Dermis microvascular lymphatic vessel endothelial cell (primary cell): ENCODE measurements around the gene RTL10. TPM values are rescaled to one million over a fixed set of nuclear protein-coding genes. Genes with fewer than 3 reads are reported as not detected.

Experiments
- DNase-seq, 2 donors: peaks; one replicate each; pipeline versions ENCODE4 v3.0.0 to v3.0.0-alpha.2; 2010; ENCODE audit warnings: low read depth in 2 of 2
- total RNA-seq: library from RNA; depleted of rRNA; stranded (reverse); fragments of >200 nt; gene quantifications from 2 replicates; pipeline ENCODE4 v1.2.1, GENCODE V29; 2014

Gene RTL10
- total RNA-seq, 1 donor from 2014 or later = 16.0 TPM

GRCh38 chr22:19876314-19876940 is 21.8 kb upstream of the RTL10 start:
- peak in 1 of 2 donors; percentile 57 for DNase-seq

- peak; percentile 63 to 71 for DNase-seq
These were observed 21.0 kb upstream of the RTL10 start for GRCh38 chr22:19875531-19876313.

GRCh38 chr22:19875061-19875530 is 20.4 kb upstream of the RTL10 start:
- no peak for DNase-seq

GRCh38 chr22:19874307-19875060 is 19.8 kb upstream of the RTL10 start:
- peak in 1 of 2 donors; percentile 55 for DNase-seq

- DNase-seq = no peak
These were observed 19.3 kb upstream of the RTL10 start for GRCh38 chr22:19873960-19874306.

- DNase-seq = no peak
These were observed 18.7 kb upstream of the RTL10 start for GRCh38 chr22:19873138-19873959.

- DNase-seq = no peak
These were observed 18.1 kb upstream of the RTL10 start for GRCh38 chr22:19872779-19873137.

- DNase-seq = no peak
These were observed 17.4 kb upstream of the RTL10 start for GRCh38 chr22:19871845-19872778.

GRCh38 chr22:19871023-19871844 is 16.6 kb upstream of the RTL10 start:
- no peak for DNase-seq

- DNase-seq = no peak
These were observed 15.7 kb upstream of the RTL10 start for GRCh38 chr22:19870153-19871022.

- DNase-seq = no peak
These were observed 15.0 kb upstream of the RTL10 start for GRCh38 chr22:19869497-19870152.

- no peak for DNase-seq
These were observed 14.2 kb upstream of the RTL10 start for GRCh38 chr22:19868773-19869471.

- no peak for DNase-seq
These were observed 13.7 kb upstream of the RTL10 start for GRCh38 chr22:19868333-19868732.

- no peak for DNase-seq
These were observed 12.9 kb upstream of the RTL10 start for GRCh38 chr22:19867617-19868016.

- no peak for DNase-seq
These were observed 12.0 kb upstream of the RTL10 start for GRCh38 chr22:19866665-19867009.

GRCh38 chr22:19865141-19865829 is 10.6 kb upstream of the RTL10 start:
- DNase-seq = no peak

- no peak for DNase-seq
These were observed 9.9 kb upstream of the RTL10 start for GRCh38 chr22:19864538-19865106.
